Epithelial cell of proximal tubule (primary cell): ENCODE data around the gene P4HTM. TPM values are rescaled to one million over a fixed set of nuclear protein-coding genes. Genes with fewer than 3 reads are reported as not detected.
A peak's percentile ranks its signal among the peaks of the same experiment; 100 is the strongest.

ENCODE experiments used
- DNase-seq: peaks from one replicate; pipeline ENCODE4 v3.0.0-alpha.2; 2011; ENCODE audit warnings: low read depth
- H3K4me3 ChIP-seq: 2 replicates; pipeline ENCODE4 v1.5.1; 2011; ENCODE audit warnings: low read depth, mild to moderate bottlenecking, low read length
- CTCF ChIP-seq: conservative IDR thresholded peaks from 2 replicates; pipeline ENCODE4 v1.5.1; 2012; ENCODE audit warnings: low read depth, mild to moderate bottlenecking, low read length
- total RNA-seq: library from RNA; depleted of rRNA; stranded (reverse); fragments of >200 nt; gene quantifications from 2 replicates; pipeline ENCODE4 v1.2.3, GENCODE V29; 2015

P4HTM gene
- total RNA-seq, 1 donor from 2014 or later = 23.2 TPM

GRCh38 chr3:49020330-49021212 lies 30.5 kb downstream of the P4HTM start:
- DNase-seq = no peak
- TF ChIP-seq CTCF = no peak
- H3K4me3 ChIP-seq = peak overlapping the region; percentile 92

GRCh38 chr3:49021213-49021812 lies 31.3 kb downstream of the P4HTM start:
- peak; percentile 72 for DNase-seq
- no peak for TF ChIP-seq CTCF
- H3K4me3 ChIP-seq = peak overlapping the region; percentile 92

- H3K4me3 ChIP-seq = peak within 1 kb of the TSS; percentile 92
- DNase-seq = peak; percentile 52
- peak; percentile 78 for TF ChIP-seq CTCF
These were observed 32.0 kb downstream of the P4HTM start, which contains the start of gene NDUFAF3 for GRCh38 chr3:49021813-49022687. TSS of gene NDUFAF3 (plus strand) at chr3:49022121. CDS start at chr3:49022145, 24 bp downstream.

GRCh38 chr3:49022688-49023171 lies 32.7 kb downstream of the P4HTM start:
- no peak for TF ChIP-seq CTCF
- DNase-seq = no peak
- peak overlapping the region; percentile 92 for H3K4me3 ChIP-seq

GRCh38 chr3:49023775-49024174 lies 33.7 kb downstream of the P4HTM start:
- no peak overlapping the region for H3K4me3 ChIP-seq
- no peak for DNase-seq
- no peak for TF ChIP-seq CTCF

- no peak for TF ChIP-seq CTCF
- no peak overlapping the region for H3K4me3 ChIP-seq
- DNase-seq = no peak
These were observed 34.4 kb downstream of the P4HTM start for GRCh38 chr3:49024449-49024848.
